Osteoblast (primary cell): ENCODE measurements around the gene SRP54. TPM values are rescaled to one million over a fixed set of nuclear protein-coding genes. Genes with fewer than 3 reads are reported as not detected.

Experiments used
- DNase-seq: peaks from one replicate; pipeline ENCODE4 v3.0.0; 2011; ENCODE audit warnings: low spot score, mixed read lengths; ENCODE audit not compliant: insufficient read length; ENCODE audit errors: missing footprints
- H2AFZ ChIP-seq: 2 replicates; pipeline ENCODE4 v1.6.0; 2011; ENCODE audit warnings: mild to moderate bottlenecking, low read length
- H3K27ac ChIP-seq: 2 replicates; pipeline ENCODE4 v1.5.1; 2011; ENCODE audit warnings: mild to moderate bottlenecking, low read depth, low read length, moderate library complexity
- H3K27me3 ChIP-seq: 2 replicates; pipeline ENCODE4 v1.6.0; 2012; ENCODE audit warnings: mild to moderate bottlenecking, control low read depth, inconsistent platforms, low read length, moderate library complexity; ENCODE audit not compliant: insufficient read depth
- H3K36me3 ChIP-seq: 2 replicates; pipeline ENCODE4 v1.5.1; 2011; ENCODE audit warnings: mild to moderate bottlenecking, low read length, control low read depth, moderate library complexity; ENCODE audit not compliant: insufficient read depth
- H3K4me1 ChIP-seq: 2 replicates; pipeline ENCODE4 v1.5.1; 2011; ENCODE audit warnings: mild to moderate bottlenecking, low read length, control low read depth, moderate library complexity; ENCODE audit not compliant: insufficient read depth
- H3K4me2 ChIP-seq: 2 replicates; pipeline ENCODE4 v1.6.0; 2011; ENCODE audit warnings: mild to moderate bottlenecking, low read length; ENCODE audit not compliant: insufficient read depth
- H3K4me3 ChIP-seq: fragments of 200-600 bp; sonication (generic); 3 replicates; pipeline ENCODE4 v1.5.1; 2012; ENCODE audit warnings: mild to moderate bottlenecking, low read length, inconsistent platforms; ENCODE audit not compliant: insufficient read depth
- H3K79me2 ChIP-seq: 2 replicates; pipeline ENCODE4 v1.6.0; 2012; ENCODE audit warnings: mild to moderate bottlenecking, low read length, control low read depth, inconsistent platforms; ENCODE audit not compliant: insufficient read depth
- H3K9me3 ChIP-seq: 2 replicates; pipeline ENCODE4 v1.5.1; 2011; ENCODE audit warnings: low read depth, low read length, control low read depth
- H4K20me1 ChIP-seq: 2 replicates; pipeline ENCODE4 v1.6.0; 2012; ENCODE audit warnings: mild to moderate bottlenecking, low read length, control low read depth; ENCODE audit not compliant: insufficient read depth
- CTCF ChIP-seq: IDR thresholded peaks from 2 replicates; pipeline ENCODE4 v1.5.1; 2011; ENCODE audit warnings: mild to moderate bottlenecking, low read depth, low read length, moderate library complexity; ENCODE audit errors: extremely low read depth
- total RNA-seq: library from RNA; depleted of rRNA; stranded (reverse); fragments of >200 nt; gene quantifications from 2 replicates; pipeline ENCODE4 v1.2.3, GENCODE V29; 2012

SRP54 gene
- total RNA-seq, 1 donor = 72.0 TPM

- Histone ChIP-seq H3K4me1 (no peaks in the 10 kb centered on the region), H2AFZ (no peak overlapping the region), H3K79me2 (no peaks in the 10 kb centered on the region), H3K27ac (no peak overlapping the region), H3K27me3 (no peaks in the 10 kb centered on the region), H3K4me3 (no peak overlapping the region), H3K9me3 (no peaks in the 10 kb centered on the region), H3K36me3 (peaks cover 5% of the 10 kb centered on the region), H3K4me2 (no peak overlapping the region), H4K20me1 (no peaks in the 10 kb centered on the region)
- no peak for TF ChIP-seq CTCF
- no peak for DNase-seq
These were observed 17.6 kb upstream of the SRP54 start for GRCh38 chr14:34964977-34965764.

- DNase-seq = no peak
- no peak overlapping the region for H2AFZ ChIP-seq
- H4K20me1 ChIP-seq = no peaks in the 10 kb centered on the region
- no peak for TF ChIP-seq CTCF
- no peak overlapping the region for H3K27ac ChIP-seq
- H3K4me1 ChIP-seq = no peaks in the 10 kb centered on the region
- H3K4me3 ChIP-seq = no peak overlapping the region
- no peaks in the 10 kb centered on the region for H3K9me3 ChIP-seq
- peaks cover 3% of the 10 kb centered on the region for H3K79me2 ChIP-seq
- H3K4me2 ChIP-seq = no peak overlapping the region
- H3K27me3 ChIP-seq = no peaks in the 10 kb centered on the region
- H3K36me3 ChIP-seq = peaks cover 5% of the 10 kb centered on the region
These were observed 16.9 kb upstream of the SRP54 start for GRCh38 chr14:34965912-34966311.

GRCh38 chr14:34966413-34966812 is 16.4 kb upstream of the SRP54 start:
- DNase-seq = no peak

More at GRCh38 chr14:34966413-34966812, 16.4 kb upstream of the SRP54 start:
- Histone ChIP-seq H3K27me3 (no peaks in the 10 kb centered on the region), H3K79me2 (peaks cover 3% of the 10 kb centered on the region), H3K9me3 (no peaks in the 10 kb centered on the region), H3K4me2 (no peak overlapping the region), H3K27ac (no peak overlapping the region), H2AFZ (no peak overlapping the region), H3K36me3 (peaks cover 5% of the 10 kb centered on the region), H4K20me1 (no peaks in the 10 kb centered on the region), H3K4me1 (peaks cover 3% of the 10 kb centered on the region), H3K4me3 (no peak overlapping the region)
- TF ChIP-seq CTCF = no peak
